Activated CD4-positive, alpha-beta memory T cell treated with anti-CD3 and anti-CD28 coated beads, Interleukin-2, amount 10 ng/mL, durations not matched to agents 7 days and 5 days (primary cell): ENCODE measurements around the gene SLC6A8. TPM values are rescaled to one million over a fixed set of nuclear protein-coding genes. Genes with fewer than 3 reads are reported as not detected.
"Not testable (repeated sequence)": the region's sequence is repeated elsewhere in the genome, so short reads cannot be mapped to it uniquely, and the experiment has no call there.

Experiments
- CTCF ChIA-PET: fragments of 350-600 bp; sonication (Branson Sonifier 250); formaldehyde crosslinking; loops from one replicate; lab custom pipeline; 2021; ENCODE audit warnings: antibody characterized with exemption, inconsistent platforms; lab: Charles Lee
- POLR2A ChIA-PET: fragments of 350-600 bp; sonication (Branson Sonifier 250); formaldehyde crosslinking; loops from one replicate; lab custom pipeline; 2021; ENCODE audit warnings: antibody characterized with exemption; lab: Charles Lee
- DNase-seq: peaks from one replicate; pipeline ENCODE4 v3.0.0-alpha.2; 2020
- H3K27ac Mint-ChIP-seq: one replicate; pipeline ENCODE4 v1.8.0; 2021; ENCODE audit warnings: mild to moderate bottlenecking, mixed read lengths
- H3K27me3 Mint-ChIP-seq: one replicate; pipeline ENCODE4 v1.8.0; 2021; ENCODE audit warnings: mixed read lengths
- H3K36me3 Mint-ChIP-seq: one replicate; pipeline ENCODE4 v1.8.0; 2021; ENCODE audit warnings: low read depth, mixed read lengths
- H3K4me1 Mint-ChIP-seq: one replicate; pipeline ENCODE4 v1.8.0; 2021; ENCODE audit warnings: mixed read lengths
- H3K4me3 Mint-ChIP-seq: one replicate; pipeline ENCODE4 v1.8.0; 2021; ENCODE audit warnings: mild to moderate bottlenecking, mixed read lengths
- H3K9me3 Mint-ChIP-seq: one replicate; pipeline ENCODE4 v1.8.0; 2021; ENCODE audit warnings: mixed read lengths
- total RNA-seq, 2 experiments: library from RNA; stranded (reverse); gene quantifications; one replicate each; pipeline ENCODE4 v1.2.3, GENCODE V29; 2021

The SLC6A8 gene
- total RNA-seq, 2 experiments from 2014 or later, result 2.9 to 3.0 TPM

DNA sequence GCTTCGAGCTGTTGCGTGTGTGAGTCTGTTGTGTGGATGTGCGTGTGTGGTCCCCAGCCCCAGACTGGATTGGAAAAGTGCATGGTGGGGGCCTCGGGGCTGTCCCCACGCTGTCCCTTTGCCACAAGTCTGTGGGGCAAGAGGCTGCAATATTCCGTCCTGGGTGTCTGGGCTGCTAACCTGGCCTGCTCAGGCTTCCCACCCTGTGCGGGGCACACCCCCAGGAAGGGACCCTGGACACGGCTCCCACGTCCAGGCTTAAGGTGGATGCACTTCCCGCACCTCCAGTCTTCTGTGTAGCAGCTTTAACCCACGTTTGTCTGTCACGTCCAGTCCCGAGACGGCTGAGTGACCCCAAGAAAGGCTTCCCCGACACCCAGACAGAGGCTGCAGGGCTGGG is 8.4 kb downstream of the SLC6A8 start:
- Mint-ChIP-seq H3K36me3 (peaks cover 20% of the 10 kb centered on the region), H3K4me3 (no peak overlapping the region), H3K9me3 (no peaks in the 10 kb centered on the region), H3K27me3 (no peaks in the 10 kb centered on the region), H3K27ac (no peak overlapping the region), H3K4me1 (no peaks in the 10 kb centered on the region)
- ChIA-PET CTCF (no interaction called here), POLR2A (no interaction called here)
- DNase-seq, result no peak

DNA sequence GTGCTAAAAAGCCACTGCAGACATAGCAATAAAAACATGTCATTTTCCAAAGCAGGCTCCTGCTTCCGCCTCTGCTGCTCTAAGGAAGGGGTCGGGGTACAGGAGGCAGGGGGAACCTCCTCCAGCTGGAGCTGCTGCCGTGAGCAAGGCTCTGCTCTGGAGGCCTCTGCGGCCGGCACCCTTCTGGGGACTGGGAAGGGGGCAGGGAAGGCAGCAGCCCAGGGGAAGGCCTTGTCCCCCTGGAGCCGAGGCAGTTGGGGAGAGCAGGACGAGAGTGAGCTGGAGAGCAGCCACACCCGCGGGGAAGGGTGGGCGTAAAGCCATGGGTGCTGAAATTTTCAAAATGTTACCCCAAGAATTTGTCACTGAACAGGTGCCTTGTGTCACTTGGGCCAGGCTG is 8.8 kb downstream of the SLC6A8 start:
- H3K4me1 Mint-ChIP-seq, DNase-seq, H3K4me3 Mint-ChIP-seq, H3K27ac Mint-ChIP-seq, H3K27me3 Mint-ChIP-seq, POLR2A ChIA-PET, CTCF ChIA-PET, H3K9me3 Mint-ChIP-seq: not testable (repeated sequence)
- peaks cover 20% of the 10 kb centered on the region for H3K36me3 Mint-ChIP-seq

DNA sequence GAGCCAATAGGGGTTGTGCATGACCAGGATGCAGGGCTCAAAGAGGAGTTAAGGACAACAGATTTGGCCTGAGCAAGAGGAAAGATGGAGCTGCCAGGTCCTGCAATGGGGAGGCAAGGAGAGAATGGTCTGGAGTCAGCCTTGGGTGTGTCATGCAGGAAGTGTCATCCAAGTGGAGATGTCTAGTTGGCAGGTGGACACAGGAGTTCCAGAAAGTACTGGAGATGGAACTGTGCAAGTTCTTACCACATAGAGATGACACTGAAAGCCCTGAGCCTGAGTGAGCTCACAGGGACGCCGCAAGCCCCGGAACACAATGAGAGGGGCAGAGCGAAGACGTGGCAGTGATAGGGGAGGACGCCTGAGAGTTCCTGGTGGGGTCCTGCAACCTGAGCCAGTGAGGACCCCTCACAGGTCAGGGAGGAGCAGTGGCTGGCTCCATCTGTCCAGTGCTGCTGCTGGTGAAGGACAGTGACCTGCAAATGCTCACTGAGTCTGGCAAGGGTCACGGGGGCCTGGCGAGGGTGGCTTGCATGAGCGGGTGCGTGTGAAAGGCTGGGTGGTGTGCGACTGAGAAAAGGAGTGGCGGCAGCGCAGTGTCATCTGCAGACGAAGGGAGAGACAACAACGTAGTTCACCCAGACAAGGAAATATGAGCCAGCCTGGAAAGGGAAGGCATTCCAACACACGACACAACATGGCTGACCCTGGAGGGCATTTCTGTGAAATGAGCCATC is 9.4 kb downstream of the SLC6A8 start:
- DNase-seq, POLR2A ChIA-PET, H3K9me3 Mint-ChIP-seq, H3K27me3 Mint-ChIP-seq, H3K4me1 Mint-ChIP-seq, H3K4me3 Mint-ChIP-seq, CTCF ChIA-PET, H3K27ac Mint-ChIP-seq: not testable (repeated sequence)
- peaks cover 20% of the 10 kb centered on the region for H3K36me3 Mint-ChIP-seq

DNA sequence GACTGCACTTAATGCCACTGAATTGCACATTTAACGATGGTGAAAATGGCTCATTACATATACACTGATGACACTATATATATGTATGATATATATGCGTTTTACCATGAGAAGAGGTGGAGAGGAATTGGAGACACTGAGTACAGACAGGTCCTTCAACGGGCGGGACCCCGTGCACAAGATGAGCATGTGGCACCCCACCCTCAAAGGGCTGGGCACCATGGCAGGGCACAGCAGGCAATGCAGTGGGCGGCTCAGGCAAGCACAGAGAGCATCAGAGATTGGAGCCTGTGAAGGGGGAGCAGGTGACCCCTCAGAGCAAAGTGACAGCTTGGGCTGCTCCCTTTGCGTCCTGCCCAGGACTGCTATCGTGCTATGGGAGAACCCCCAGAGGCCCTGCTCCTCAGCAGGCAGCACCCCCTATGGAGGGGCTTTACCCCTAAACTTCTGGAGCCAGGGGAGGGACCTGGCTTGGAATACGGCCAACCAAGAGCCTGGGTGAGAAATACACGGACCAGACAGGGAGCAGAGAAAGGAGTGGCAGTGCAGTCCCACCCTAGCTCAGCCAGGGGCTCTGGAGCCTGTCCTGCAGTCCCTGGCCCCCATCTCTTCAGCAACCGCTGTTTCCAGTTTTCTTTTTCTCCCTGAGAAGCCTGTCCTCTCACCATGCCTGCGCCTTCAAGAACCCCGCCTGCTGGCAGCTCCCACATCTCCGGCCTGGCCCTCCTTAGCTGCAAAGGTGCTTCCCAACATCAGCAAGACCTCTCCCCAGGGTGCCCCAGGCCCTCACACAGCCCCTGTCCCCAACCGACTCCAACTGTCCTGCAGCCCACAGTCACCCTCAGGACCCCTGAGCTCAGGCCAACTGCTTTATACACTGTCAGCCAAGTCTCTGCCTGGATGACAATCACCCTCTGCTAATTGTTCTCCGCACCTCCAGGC is 10.5 kb downstream of the SLC6A8 start:
- Mint-ChIP-seq H3K4me3 (no peak overlapping the region), H3K4me1 (no peaks in the 10 kb centered on the region), H3K27ac (no peak overlapping the region), H3K36me3 (peaks cover 20% of the 10 kb centered on the region), H3K9me3 (no peaks in the 10 kb centered on the region), H3K27me3 (no peaks in the 10 kb centered on the region)
- ChIA-PET CTCF (no interaction called here), POLR2A (no interaction called here)
- no peak for DNase-seq

DNA sequence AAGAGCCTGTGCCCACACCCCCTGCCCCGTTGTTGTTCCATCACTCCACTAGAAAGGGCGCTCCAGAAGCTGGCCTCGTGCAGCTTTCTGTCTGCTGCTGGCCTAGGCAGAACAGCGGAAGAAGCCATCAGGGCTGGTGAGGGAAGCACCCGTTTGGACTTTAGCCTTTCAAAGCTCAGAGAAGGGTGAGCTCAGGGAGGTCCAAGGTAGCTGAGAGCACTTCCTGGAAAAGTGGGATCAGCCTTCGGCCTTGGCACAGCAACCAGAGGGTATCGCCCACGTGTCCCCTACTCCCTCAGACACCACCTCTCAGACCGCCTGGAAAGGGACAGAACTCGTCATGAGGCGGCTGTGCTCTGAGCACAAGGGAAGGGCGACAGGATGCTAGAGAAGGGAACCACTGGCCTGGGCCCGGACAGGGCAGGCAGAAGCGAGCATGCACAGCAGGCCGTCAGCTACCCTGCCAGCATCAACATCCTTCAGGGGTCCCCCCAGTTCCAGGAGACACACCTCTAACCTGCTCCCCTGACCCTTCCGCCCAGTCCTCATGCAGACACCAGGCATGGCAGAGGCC is 11.6 kb downstream of the SLC6A8 start:
- peaks cover 20% of the 10 kb centered on the region for H3K36me3 Mint-ChIP-seq
- POLR2A ChIA-PET, result interaction anchor here (0.6 kb wide), 1 partner anchor 36 kb away, joined by 4 read pairs; no protein-coding TSS in a partner anchor
- H3K4me3 Mint-ChIP-seq, CTCF ChIA-PET, DNase-seq, H3K27ac Mint-ChIP-seq, H3K27me3 Mint-ChIP-seq, H3K4me1 Mint-ChIP-seq, H3K9me3 Mint-ChIP-seq: not testable (repeated sequence)

DNA sequence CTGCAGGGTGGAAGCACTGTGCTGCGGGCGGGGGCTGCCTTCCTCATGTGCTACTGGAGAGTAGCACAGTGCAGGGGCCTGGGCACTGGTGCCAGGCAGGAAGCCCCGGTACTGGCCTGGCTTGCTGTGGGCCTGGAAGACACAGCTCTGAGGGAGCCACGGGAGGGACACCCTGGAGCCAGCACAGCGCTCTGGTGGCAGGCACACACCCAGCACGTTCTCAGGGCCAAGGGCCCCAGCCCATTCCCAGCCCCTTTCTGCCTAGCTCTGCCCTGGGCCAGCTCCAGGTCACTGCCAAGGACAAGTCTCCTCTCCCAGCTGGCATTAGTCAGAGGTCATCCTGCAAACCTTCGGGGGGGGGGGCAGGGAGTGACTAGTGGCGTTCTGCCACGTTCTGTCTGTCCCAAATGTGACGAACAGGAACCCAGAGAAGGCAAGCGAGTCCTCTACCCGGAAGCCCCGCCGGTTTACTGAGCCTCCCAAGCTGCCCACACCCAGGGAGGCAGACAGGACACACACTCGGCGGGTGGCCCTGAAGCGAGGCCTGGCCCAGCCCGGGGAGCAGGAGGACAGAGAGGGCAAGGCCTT is 12.2 kb downstream of the SLC6A8 start:
- H3K27ac Mint-ChIP-seq, H3K4me1 Mint-ChIP-seq, DNase-seq, H3K27me3 Mint-ChIP-seq, H3K9me3 Mint-ChIP-seq, CTCF ChIA-PET, H3K4me3 Mint-ChIP-seq: not testable (repeated sequence)
- POLR2A ChIA-PET, result interaction anchor here (0.6 kb wide), 1 partner anchor 37 kb away, joined by 4 read pairs; no protein-coding TSS in a partner anchor
- peaks cover 20% of the 10 kb centered on the region for H3K36me3 Mint-ChIP-seq

DNA sequence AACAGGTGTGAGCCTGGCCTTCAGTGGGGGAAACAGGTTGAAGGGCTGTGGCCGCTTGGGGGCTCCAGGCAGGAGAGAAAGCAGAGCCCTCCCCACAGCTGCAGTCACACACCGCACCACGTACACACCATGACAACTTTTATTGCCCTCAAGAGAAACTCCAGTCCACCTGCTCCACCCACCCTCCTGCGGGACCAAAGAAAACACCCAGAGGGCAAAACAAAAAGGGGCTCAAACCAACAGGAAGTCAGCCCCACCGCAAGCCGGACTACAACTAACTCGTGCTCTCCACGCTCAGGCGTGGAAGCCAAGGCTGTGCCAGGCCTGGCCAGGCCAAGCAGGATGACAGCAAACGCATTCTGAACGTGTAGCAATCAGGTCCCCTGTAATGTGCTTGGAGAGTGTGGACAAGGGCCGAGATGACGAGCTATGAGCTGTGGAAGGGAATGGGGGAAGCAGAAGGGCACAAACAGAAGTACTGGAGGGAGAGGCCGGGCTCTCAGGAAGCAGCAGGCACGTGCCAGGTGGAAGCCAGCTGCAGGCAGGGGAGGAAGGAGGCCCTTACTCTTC is 12.7 kb downstream of the SLC6A8 start:
- no peak for DNase-seq
- ChIA-PET CTCF (no interaction called here), POLR2A (no interaction called here)
- peaks cover 20% of the 10 kb centered on the region for H3K36me3 Mint-ChIP-seq
- H3K27me3 Mint-ChIP-seq, result no peaks in the 10 kb centered on the region
- no peaks in the 10 kb centered on the region for H3K4me1 Mint-ChIP-seq
- H3K27ac Mint-ChIP-seq, result no peak overlapping the region
- H3K9me3 Mint-ChIP-seq, result no peaks in the 10 kb centered on the region
- no peak overlapping the region for H3K4me3 Mint-ChIP-seq

DNA sequence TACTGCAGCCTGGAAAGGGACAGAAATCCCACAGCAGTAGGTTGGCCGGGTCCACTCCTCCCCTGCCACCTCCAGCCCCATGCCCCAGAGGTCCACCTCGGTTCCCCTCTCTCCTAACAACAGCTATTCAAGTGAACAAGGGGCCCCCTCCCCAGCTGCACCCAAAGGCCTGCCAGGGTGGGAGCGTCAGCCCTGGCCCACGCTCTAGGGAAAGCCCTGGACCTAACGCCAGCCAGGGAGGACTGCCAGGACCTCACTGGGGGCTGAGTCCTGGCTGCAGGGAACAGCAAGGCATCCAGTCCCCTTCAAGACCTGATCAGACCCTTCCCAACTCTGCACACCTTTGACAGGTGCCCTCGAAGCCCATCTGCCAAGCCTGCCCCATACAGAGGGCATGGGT is 13.2 kb downstream of the SLC6A8 start:
- Mint-ChIP-seq H3K4me3 (no peak overlapping the region), H3K36me3 (peaks cover 20% of the 10 kb centered on the region), H3K27ac (no peak overlapping the region), H3K27me3 (no peaks in the 10 kb centered on the region), H3K9me3 (no peaks in the 10 kb centered on the region), H3K4me1 (no peaks in the 10 kb centered on the region)
- POLR2A ChIA-PET, result no interaction called here
- CTCF ChIA-PET, result no interaction called here
- no peak for DNase-seq

DNA sequence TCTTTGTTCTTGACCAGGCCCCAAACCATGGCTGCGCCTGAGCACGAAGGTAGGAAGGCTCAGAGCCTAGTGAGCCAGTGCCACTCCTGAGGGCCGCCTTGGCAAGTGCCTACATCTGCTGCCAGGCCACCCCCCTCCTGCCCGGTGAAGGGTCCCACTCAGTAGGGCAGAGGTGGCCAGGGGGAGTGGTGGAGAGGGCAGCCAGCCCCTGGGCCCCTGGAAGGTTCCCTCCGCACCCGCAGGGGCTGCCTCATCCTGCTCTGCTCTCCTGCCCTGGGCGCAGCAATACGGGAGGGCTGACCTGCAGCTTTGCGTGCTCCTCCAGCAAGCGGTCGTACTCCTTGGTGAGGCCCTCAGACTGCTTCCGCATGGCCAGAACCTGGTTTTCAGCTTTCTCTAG is 14.0 kb downstream of the SLC6A8 start:
- Mint-ChIP-seq H3K9me3 (no peaks in the 10 kb centered on the region), H3K4me1 (no peaks in the 10 kb centered on the region), H3K27ac (no peak overlapping the region), H3K27me3 (no peaks in the 10 kb centered on the region), H3K36me3 (peaks cover 20% of the 10 kb centered on the region), H3K4me3 (no peak overlapping the region)
- no peak for DNase-seq
- ChIA-PET CTCF (no interaction called here), POLR2A (no interaction called here)

DNA sequence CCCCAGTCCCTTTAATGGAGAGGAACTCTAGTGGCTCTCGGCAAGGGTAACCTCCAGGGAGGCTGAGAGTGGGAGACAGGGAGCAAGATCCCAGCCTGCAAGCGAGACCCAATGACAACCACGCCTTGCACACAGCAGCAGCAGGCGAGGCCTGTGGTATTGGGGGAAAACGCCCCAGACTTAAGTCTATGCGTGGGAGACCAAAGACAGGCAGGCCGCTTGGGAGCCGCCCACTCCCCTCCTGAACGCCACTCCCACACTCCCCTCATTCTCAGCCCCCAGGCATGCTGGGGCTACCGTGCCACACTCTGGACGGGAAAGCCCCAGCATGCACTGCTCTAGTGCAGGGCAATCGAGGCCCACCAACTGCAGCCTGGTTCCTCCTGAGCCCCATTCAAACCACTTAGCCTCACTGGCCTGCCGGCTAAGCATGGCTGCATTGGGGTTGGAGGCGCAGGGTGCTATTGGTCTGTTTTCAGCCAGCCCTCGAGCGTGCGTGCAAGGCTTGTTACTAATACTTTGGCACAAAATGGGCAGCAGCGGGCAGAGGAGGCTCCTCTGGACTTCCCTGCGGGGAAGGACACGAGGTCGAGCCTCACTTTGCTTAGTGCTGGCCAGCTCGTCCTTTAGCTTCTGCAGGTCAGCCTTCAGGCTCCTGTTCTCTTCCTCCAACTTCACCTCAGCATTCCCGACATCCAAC is 14.8 kb downstream of the SLC6A8 start:
- ChIA-PET CTCF (no interaction called here), POLR2A (no interaction called here)
- Mint-ChIP-seq H3K9me3 (no peaks in the 10 kb centered on the region), H3K27me3 (no peaks in the 10 kb centered on the region), H3K36me3 (peaks cover 13% of the 10 kb centered on the region), H3K4me3 (no peak overlapping the region), H3K27ac (no peak overlapping the region), H3K4me1 (no peaks in the 10 kb centered on the region)
- DNase-seq, result no peak

DNA sequence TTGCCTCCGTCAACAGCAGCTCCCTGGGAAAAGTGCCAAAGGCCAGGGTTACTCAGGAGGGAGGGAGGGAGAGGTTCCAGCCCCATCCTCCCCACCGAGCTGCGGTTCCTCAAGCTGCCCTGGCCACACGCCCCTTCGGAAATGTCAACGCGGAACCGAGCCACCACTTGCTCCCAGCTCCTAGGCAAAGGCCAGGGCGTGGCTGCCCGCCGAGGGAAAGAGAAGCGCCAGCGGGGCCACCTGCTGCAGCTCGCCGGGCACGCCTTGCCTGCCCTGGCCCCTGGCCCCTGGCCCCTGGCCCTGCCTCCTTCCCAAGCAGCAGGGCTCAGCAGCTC is 15.3 kb downstream of the SLC6A8 start:
- Mint-ChIP-seq H3K4me1 (no peaks in the 10 kb centered on the region), H3K27me3 (no peaks in the 10 kb centered on the region), H3K4me3 (no peak overlapping the region), H3K9me3 (no peaks in the 10 kb centered on the region), H3K27ac (no peak overlapping the region), H3K36me3 (peaks cover 10% of the 10 kb centered on the region)
- no peak for DNase-seq
- ChIA-PET CTCF (no interaction called here), POLR2A (no interaction called here)

DNA sequence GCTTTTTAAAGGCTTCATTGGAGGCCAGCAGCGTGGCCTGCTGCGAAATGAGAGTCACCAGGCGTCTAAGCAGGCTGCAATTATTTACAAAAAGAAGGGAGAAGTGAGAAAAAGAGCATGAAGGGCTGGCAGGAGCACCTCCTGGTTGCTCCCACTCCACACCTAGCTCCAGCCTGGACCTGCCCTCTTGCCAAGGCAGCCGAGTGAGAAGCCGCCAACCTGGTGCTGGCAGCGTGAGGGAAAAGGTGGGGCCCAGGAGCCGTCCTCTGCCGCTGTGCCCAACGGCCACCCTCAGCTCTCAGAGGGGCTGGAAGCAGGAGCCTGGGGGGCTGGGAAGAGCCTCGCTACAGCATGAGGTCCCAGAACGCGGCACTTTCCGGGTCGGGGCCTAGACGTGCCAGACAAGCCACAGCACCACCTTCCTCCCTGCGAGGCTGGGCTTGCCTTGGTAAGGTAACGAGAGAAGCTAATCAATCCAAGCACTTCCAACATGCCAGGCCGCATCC is 16.3 kb downstream of the SLC6A8 start:
- no peaks in the 10 kb centered on the region for H3K9me3 Mint-ChIP-seq
- ChIA-PET CTCF (no interaction called here), POLR2A (no interaction called here)
- DNase-seq, result no peak
- H3K4me3 Mint-ChIP-seq, result no peak overlapping the region
- H3K27me3 Mint-ChIP-seq, result no peaks in the 10 kb centered on the region
- peaks cover 8% of the 10 kb centered on the region for H3K4me1 Mint-ChIP-seq
- no peak overlapping the region for H3K27ac Mint-ChIP-seq
- peaks cover 5% of the 10 kb centered on the region for H3K36me3 Mint-ChIP-seq
